ENCODE data around the gene RNF213. TPM values are rescaled to one million over a fixed set of nuclear protein-coding genes. Genes with fewer than 3 reads are reported as not detected.

The RNF213 gene
- total RNA-seq, 1 donor from 2014 or later = 29.6 TPM

- H3K4me1 Mint-ChIP-seq = no peaks in the 10 kb centered on the region
- no peaks in the 10 kb centered on the region for H3K9me3 Mint-ChIP-seq
- no peaks in the 10 kb centered on the region for H3K36me3 Mint-ChIP-seq (ENCODE audit: low read depth)
- DNase-seq (ENCODE audit: low read depth, low spot score) = no peak
- H3K4me3 Mint-ChIP-seq = no peak overlapping the region
- TF ChIP-seq, protein P1, sequence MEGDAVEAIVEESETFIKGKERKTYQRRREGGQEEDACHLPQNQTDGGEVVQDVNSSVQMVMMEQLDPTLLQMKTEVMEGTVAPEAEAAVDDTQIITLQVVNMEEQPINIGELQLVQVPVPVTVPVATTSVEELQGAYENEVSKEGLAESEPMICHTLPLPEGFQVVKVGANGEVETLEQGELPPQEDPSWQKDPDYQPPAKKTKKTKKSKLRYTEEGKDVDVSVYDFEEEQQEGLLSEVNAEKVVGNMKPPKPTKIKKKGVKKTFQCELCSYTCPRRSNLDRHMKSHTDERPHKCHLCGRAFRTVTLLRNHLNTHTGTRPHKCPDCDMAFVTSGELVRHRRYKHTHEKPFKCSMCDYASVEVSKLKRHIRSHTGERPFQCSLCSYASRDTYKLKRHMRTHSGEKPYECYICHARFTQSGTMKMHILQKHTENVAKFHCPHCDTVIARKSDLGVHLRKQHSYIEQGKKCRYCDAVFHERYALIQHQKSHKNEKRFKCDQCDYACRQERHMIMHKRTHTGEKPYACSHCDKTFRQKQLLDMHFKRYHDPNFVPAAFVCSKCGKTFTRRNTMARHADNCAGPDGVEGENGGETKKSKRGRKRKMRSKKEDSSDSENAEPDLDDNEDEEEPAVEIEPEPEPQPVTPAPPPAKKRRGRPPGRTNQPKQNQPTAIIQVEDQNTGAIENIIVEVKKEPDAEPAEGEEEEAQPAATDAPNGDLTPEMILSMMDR (conservative IDR thresholded peaks at IDR 0.05) = no peak
- H3K27ac Mint-ChIP-seq (ENCODE audit: unreplicated experiment) = no peak overlapping the region
- H3K27me3 Mint-ChIP-seq (ENCODE audit: low read depth) = peaks cover 26% of the 10 kb centered on the region
These were observed 182.8 kb downstream of the RNF213 start for GRCh38 chr17:80443498-80443897.

GRCh38 chr17:80443916-80444643 lies 183.4 kb downstream of the RNF213 start:
- Mint-ChIP-seq H3K27ac (ENCODE audit: unreplicated experiment) (no peak overlapping the region), H3K36me3 (ENCODE audit: low read depth) (no peaks in the 10 kb centered on the region), H3K27me3 (ENCODE audit: low read depth) (peaks cover 26% of the 10 kb centered on the region), H3K4me1 (no peaks in the 10 kb centered on the region), H3K9me3 (no peaks in the 10 kb centered on the region), H3K4me3 (no peak overlapping the region)
- no peak for DNase-seq (ENCODE audit: low read depth, low spot score)
- TF ChIP-seq, protein P1 (conservative IDR thresholded peaks at IDR 0.05) = no peak

DNA sequence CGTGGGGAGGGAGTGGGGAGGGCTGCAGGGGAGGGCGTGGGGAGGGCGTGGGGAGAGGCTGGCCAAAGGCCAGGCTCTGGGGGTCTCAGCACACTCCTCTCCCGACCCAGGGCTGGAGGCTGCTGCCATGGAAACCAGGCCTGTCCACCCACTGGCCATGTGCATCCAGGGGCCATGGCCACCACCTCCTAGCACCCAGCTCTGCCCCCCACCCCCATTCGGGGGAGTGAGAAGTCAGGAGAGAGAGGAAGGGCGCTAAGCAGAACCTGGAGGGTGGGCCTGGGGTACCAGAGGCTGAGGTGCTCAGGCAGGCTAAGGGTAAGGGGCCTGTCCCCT lies 184.0 kb downstream of the RNF213 start:
- Mint-ChIP-seq H3K9me3 (no peaks in the 10 kb centered on the region), H3K4me1 (no peaks in the 10 kb centered on the region), H3K27me3 (ENCODE audit: low read depth) (peaks cover 26% of the 10 kb centered on the region), H3K27ac (ENCODE audit: unreplicated experiment) (no peak overlapping the region), H3K4me3 (no peak overlapping the region), H3K36me3 (ENCODE audit: low read depth) (no peaks in the 10 kb centered on the region)
- DNase-seq (ENCODE audit: low read depth, low spot score) = no peak
- TF ChIP-seq, protein P1 (conservative IDR thresholded peaks at IDR 0.05) = no peak

DNA sequence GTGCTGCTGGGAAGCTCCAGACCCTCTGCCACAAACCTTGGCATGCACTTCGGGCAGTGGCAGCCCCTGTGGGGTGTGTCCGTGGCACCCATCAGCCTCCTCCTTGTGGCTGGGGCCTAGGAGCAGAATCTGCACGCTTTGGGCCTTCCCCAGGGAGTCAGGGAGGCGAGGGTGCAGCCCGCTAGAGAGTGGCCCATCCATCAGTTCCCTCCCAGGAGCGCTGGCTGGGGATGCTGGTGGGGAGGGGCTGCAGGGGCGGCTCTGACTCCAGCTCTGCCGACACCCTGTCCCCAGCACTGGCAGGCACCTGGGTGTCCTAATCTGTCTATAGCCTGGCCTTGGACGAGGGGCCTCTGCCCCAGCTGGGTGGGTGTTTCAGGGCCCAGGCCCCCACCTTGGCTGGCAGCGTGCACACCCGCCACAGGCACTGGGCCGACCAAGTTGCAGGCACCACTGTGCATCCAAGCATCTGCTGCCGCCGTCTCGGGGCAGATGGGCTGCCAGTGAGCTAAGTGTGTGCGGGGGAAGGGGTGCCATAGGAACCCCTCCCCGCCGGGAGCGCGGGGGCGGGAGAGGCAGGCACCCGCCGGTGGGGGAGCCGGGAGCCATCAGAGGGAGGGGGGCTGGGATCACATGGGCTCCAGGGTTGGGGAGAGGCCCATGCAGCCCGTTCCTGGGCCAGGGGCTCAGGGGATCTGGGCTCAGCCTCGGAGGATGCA lies 184.5 kb downstream of the RNF213 start:
- H3K4me3 Mint-ChIP-seq = no peak overlapping the region
- no peak overlapping the region for H3K27ac Mint-ChIP-seq (ENCODE audit: unreplicated experiment)
- TF ChIP-seq, protein P1 (conservative IDR thresholded peaks at IDR 0.05) = no peak

GRCh38 chr17:80445726-80446110 lies 185.1 kb downstream of the RNF213 start:
- no peaks in the 10 kb centered on the region for H3K9me3 Mint-ChIP-seq
- H3K4me3 Mint-ChIP-seq = no peak overlapping the region
- TF ChIP-seq, protein P1 (conservative IDR thresholded peaks at IDR 0.05) = no peak
- H3K27ac Mint-ChIP-seq (ENCODE audit: unreplicated experiment) = no peak overlapping the region
- peaks cover 24% of the 10 kb centered on the region for H3K27me3 Mint-ChIP-seq (ENCODE audit: low read depth)
- no peaks in the 10 kb centered on the region for H3K36me3 Mint-ChIP-seq (ENCODE audit: low read depth)
- DNase-seq (ENCODE audit: low read depth, low spot score) = no peak
- H3K4me1 Mint-ChIP-seq = no peaks in the 10 kb centered on the region

More for the DNA sequence above, 184.5 kb downstream of the RNF213 start:
- H3K27me3 Mint-ChIP-seq (ENCODE audit: low read depth) = peaks cover 26% of the 10 kb centered on the region
- H3K9me3 Mint-ChIP-seq = no peaks in the 10 kb centered on the region
- H3K4me1 Mint-ChIP-seq = no peaks in the 10 kb centered on the region
- H3K36me3 Mint-ChIP-seq (ENCODE audit: low read depth) = no peaks in the 10 kb centered on the region
- DNase-seq (ENCODE audit: low read depth, low spot score) = no peak

Data from neural crest cell (in vitro differentiated cells).